ENCODE measurements around the gene PDE6D. TPM values are rescaled to one million over a fixed set of nuclear protein-coding genes. Genes with fewer than 3 reads are reported as not detected.
A peak's percentile ranks its signal among the peaks of the same experiment; 100 is the strongest.

PDE6D gene
- total and polyA plus RNA-seq, 2 of the 13 experiments (the other 11 are each of a cell fraction or from before 2014, with no cell fraction given), result 14.1 to 23.2 TPM

DNA sequence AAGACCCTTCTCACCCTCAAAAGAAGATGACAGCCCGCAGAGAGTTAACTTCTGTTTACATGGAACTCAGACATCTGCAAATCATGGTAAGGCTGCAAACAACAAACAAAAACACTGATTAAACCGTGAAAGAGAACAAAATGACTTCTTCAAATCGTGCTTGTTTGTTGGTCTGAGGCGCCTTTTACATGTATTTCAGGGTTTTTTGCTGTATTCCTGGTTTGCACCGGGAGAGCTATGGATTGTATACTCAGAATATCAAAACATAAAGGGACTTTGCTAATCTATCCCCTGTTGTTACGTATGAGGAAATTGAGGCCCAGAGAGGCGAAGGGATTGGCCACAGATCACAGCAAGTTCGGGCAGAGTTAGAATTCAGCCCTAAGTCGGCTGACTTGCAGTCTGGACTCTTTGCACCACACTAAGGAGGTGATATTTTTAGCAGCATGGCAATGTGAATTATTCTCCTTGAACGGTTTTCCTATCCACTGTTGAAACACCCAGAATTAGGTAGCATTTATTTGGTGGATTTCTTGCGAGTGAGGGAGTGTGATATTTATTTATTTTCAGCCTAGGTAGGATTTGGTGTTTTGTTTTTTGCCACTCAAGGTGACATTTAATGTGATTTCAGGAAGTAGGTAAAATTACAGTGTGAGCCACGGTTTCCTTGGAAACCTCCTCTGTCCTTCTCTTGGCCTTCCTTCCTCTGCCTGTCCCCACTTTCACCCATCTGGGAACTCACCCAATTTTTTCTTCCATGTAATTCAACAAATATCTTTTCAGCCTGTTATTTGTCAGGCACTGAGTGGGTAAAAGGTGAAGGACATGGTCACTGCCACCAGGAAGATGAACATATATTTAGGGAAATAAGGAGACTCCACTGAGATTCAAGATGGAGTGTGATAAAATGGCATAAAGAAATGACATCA lies 980 bp upstream of the PDE6D start (continued):
- TF ChIP-seq, protein P1, sequence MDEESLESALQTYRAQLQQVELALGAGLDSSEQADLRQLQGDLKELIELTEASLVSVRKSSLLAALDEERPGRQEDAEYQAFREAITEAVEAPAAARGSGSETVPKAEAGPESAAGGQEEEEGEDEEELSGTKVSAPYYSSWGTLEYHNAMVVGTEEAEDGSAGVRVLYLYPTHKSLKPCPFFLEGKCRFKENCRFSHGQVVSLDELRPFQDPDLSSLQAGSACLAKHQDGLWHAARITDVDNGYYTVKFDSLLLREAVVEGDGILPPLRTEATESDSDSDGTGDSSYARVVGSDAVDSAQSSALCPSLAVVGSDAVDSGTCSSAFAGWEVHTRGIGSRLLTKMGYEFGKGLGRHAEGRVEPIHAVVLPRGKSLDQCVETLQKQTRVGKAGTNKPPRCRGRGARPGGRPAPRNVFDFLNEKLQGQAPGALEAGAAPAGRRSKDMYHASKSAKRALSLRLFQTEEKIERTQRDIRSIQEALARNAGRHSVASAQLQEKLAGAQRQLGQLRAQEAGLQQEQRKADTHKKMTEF (CRISPR knock-in tag; IDR thresholded peaks at IDR 0.05), result no peak; the same call in 1 of the 2 replicates
- TF ChIP-seq FOSL2 (CRISPR knock-in tag; IDR thresholded peaks at IDR 0.05) (no peak), ZFX (CRISPR knock-in tag; IDR thresholded peaks at IDR 0.05; ENCODE audit: low read depth) (no peak), SP5 (CRISPR knock-in tag; IDR thresholded peaks at IDR 0.05; ENCODE audit: borderline replicate concordance, low read depth) (no peak), SOX5 (CRISPR knock-in tag; IDR thresholded peaks at IDR 0.05; ENCODE audit: borderline replicate concordance) (no peak), ZNF777 (CRISPR knock-in tag; IDR thresholded peaks at IDR 0.05) (no peak), GATA4 (IDR thresholded peaks at IDR 0.05; ENCODE audit: borderline replicate concordance, low read depth) (no peak), ZNF354B (CRISPR knock-in tag; IDR thresholded peaks at IDR 0.05) (0 out of 2 replicates have a peak, but pooled peaks have one; percentile 46), PHF5A (CRISPR knock-in tag; IDR thresholded peaks at IDR 0.05; ENCODE audit: low read depth, unreplicated experiment) (no peak), ZNF619 (CRISPR knock-in tag; IDR thresholded peaks at IDR 0.05) (peak; percentile 16; the same call in 1 of the 2 replicates), PHF21A (CRISPR knock-in tag; IDR thresholded peaks at IDR 0.05) (peak; percentile 5; the same call in 1 of the 2 replicates), KLF16 (CRISPR knock-in tag; IDR thresholded peaks at IDR 0.05) (no peak), FOSL1 (CRISPR knock-in tag; IDR thresholded peaks at IDR 0.05; ENCODE audit: borderline replicate concordance) (no peak), ZSCAN21 (CRISPR knock-in tag; IDR thresholded peaks at IDR 0.05; ENCODE audit: borderline replicate concordance) (no peak), NR2F1 (CRISPR knock-in tag; IDR thresholded peaks at IDR 0.05) (no peak), CAMTA2 (CRISPR knock-in tag; IDR thresholded peaks at IDR 0.05; ENCODE audit: borderline replicate concordance) (no peak), MLLT10 (CRISPR knock-in tag; IDR thresholded peaks at IDR 0.05) (no peak)
- TF ChIP-seq, protein P2, sequence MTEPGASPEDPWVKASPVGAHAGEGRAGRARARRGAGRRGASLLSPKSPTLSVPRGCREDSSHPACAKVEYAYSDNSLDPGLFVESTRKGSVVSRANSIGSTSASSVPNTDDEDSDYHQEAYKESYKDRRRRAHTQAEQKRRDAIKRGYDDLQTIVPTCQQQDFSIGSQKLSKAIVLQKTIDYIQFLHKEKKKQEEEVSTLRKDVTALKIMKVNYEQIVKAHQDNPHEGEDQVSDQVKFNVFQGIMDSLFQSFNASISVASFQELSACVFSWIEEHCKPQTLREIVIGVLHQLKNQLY (CRISPR knock-in tag; IDR thresholded peaks at IDR 0.05), result no peak
- TF ChIP-seq, protein P3, sequence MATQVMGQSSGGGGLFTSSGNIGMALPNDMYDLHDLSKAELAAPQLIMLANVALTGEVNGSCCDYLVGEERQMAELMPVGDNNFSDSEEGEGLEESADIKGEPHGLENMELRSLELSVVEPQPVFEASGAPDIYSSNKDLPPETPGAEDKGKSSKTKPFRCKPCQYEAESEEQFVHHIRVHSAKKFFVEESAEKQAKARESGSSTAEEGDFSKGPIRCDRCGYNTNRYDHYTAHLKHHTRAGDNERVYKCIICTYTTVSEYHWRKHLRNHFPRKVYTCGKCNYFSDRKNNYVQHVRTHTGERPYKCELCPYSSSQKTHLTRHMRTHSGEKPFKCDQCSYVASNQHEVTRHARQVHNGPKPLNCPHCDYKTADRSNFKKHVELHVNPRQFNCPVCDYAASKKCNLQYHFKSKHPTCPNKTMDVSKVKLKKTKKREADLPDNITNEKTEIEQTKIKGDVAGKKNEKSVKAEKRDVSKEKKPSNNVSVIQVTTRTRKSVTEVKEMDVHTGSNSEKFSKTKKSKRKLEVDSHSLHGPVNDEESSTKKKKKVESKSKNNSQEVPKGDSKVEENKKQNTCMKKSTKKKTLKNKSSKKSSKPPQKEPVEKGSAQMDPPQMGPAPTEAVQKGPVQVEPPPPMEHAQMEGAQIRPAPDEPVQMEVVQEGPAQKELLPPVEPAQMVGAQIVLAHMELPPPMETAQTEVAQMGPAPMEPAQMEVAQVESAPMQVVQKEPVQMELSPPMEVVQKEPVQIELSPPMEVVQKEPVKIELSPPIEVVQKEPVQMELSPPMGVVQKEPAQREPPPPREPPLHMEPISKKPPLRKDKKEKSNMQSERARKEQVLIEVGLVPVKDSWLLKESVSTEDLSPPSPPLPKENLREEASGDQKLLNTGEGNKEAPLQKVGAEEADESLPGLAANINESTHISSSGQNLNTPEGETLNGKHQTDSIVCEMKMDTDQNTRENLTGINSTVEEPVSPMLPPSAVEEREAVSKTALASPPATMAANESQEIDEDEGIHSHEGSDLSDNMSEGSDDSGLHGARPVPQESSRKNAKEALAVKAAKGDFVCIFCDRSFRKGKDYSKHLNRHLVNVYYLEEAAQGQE (IDR thresholded peaks at IDR 0.05; ENCODE audit: borderline replicate concordance in 1 of 2, low read depth in 1 of 2, low read length in 2 of 2), result no peak
- TF ChIP-seq, protein P4, sequence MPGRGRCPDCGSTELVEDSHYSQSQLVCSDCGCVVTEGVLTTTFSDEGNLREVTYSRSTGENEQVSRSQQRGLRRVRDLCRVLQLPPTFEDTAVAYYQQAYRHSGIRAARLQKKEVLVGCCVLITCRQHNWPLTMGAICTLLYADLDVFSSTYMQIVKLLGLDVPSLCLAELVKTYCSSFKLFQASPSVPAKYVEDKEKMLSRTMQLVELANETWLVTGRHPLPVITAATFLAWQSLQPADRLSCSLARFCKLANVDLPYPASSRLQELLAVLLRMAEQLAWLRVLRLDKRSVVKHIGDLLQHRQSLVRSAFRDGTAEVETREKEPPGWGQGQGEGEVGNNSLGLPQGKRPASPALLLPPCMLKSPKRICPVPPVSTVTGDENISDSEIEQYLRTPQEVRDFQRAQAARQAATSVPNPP (CRISPR knock-in tag; IDR thresholded peaks at IDR 0.05), result no peak
- TF ChIP-seq, protein P5, sequence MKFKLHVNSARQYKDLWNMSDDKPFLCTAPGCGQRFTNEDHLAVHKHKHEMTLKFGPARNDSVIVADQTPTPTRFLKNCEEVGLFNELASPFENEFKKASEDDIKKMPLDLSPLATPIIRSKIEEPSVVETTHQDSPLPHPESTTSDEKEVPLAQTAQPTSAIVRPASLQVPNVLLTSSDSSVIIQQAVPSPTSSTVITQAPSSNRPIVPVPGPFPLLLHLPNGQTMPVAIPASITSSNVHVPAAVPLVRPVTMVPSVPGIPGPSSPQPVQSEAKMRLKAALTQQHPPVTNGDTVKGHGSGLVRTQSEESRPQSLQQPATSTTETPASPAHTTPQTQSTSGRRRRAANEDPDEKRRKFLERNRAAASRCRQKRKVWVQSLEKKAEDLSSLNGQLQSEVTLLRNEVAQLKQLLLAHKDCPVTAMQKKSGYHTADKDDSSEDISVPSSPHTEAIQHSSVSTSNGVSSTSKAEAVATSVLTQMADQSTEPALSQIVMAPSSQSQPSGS (CRISPR knock-in tag; IDR thresholded peaks at IDR 0.05), result no peak
